GM18517 (cell line): ENCODE data around the gene RFC1.

ENCODE experiments used
- ATAC-seq: cut with Tn5 transposase; IDR thresholded peaks from one replicate; pipeline ENCODE4 v1.9.1; 2021; ENCODE audit warnings: mild to moderate bottlenecking, moderate library complexity; ENCODE audit not compliant: unreplicated experiment

Gene RFC1

DNA sequence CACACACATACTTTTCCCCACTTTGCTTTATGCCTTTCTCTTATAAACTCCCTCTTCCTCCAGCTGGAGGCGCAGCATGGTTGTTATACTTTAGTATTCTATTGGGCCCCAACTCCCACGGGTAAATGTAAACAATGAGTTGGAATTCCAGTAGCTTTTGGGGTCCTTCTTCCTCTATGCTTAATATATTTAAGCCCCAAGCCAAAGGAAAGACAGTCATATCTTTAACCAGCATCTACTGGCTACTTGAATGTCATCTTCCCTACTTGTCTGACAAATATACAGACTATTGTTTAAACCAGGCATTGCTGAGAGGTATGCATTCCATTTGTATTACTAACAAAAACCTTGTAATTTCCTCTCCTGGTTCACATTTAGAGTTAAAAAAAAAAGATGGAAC, 110.9 kb downstream of the RFC1 start:
- ATAC-seq = no peak

DNA sequence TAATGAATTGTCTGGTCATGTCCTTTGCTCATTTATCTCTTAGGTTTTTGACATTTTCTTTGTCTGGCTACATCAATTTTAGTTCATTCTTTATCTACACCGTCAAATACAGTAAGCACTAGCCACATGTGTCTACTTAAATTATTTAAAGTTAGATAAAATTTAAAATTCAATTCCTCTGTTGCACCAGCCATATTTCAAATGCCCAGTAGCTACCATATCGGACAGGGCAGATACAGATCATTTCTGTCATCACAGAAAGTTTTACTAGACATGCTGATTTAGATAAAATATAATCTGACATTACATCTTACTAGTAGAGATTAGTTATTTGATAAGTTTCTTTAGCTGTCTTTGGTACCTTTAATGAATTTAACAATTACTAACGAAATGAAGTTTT, 122.7 kb downstream of the RFC1 start:
- no peak for ATAC-seq
